HL-60 (cell line): Measurements from ENCODE around the gene STAC3.
"Not testable (repeated sequence)": the region's sequence is repeated elsewhere in the genome, so short reads cannot be mapped to it uniquely, and the experiment has no call there.

Experiments
- DNase-seq, 2 experiments: peaks; one replicate each; pipeline ENCODE4 v3.0.0-alpha.2; 2010 to 2020; ENCODE audit warnings: low read depth in 1 of 2, low spot score in 1 of 2
- H3K27ac ChIP-seq: fragments of 250-450 bp; sonication (Bioruptor Pico); replicated peaks from 2 replicates; pipeline ENCODE4 v1.5.1; 2020; ENCODE audit warnings: mild to moderate bottlenecking, moderate library complexity
- H3K27me3 ChIP-seq: fragments of 250-450 bp; sonication (Bioruptor Pico); 2 replicates; pipeline ENCODE4 v1.5.1; 2021; ENCODE audit warnings: mild to moderate bottlenecking, moderate library complexity; ENCODE audit not compliant: insufficient read depth, poor library complexity, severe bottlenecking
- H3K4me3 ChIP-seq: replicated peaks from 2 replicates; pipeline ENCODE4 v1.5.1; 2011; ENCODE audit warnings: mild to moderate bottlenecking, control low read depth, low read length; ENCODE audit not compliant: insufficient read depth
- CTCF ChIP-seq: IDR thresholded peaks from one replicate; pipeline ENCODE4 v1.5.1; 2011; ENCODE audit warnings: low read length, control low read depth, inconsistent platforms; ENCODE audit not compliant: insufficient read depth
- GABPA ChIP-seq: IDR thresholded peaks from 2 replicates; pipeline ENCODE4 v1.6.1; 2012; ENCODE audit warnings: low read depth
- POLR2AphosphoS5 ChIP-seq: IDR thresholded peaks from 2 replicates; pipeline ENCODE4 v1.6.1; 2012; ENCODE audit warnings: low read depth
- REST ChIP-seq: IDR thresholded peaks from 2 replicates; pipeline ENCODE4 v1.6.1; 2012; ENCODE audit warnings: low read depth; ENCODE audit not compliant: insufficient replicate concordance
- SPI1 ChIP-seq: IDR thresholded peaks from 2 replicates; pipeline ENCODE4 v1.6.1; 2012; ENCODE audit warnings: low read depth, mild to moderate bottlenecking, borderline replicate concordance
- long read RNA-seq: library from polyadenylated mRNA; unstranded; transcript quantifications from one replicate; pipeline ENCODE4 v2.0.0, GENCODE V29; 2020

The STAC3 gene
- long read RNA-seq, partial matches to known transcripts, result 6 of 9 reads
- long read RNA-seq, other reads (novel, unspliced or antisense), result 3 of 9 reads

- Histone ChIP-seq H3K27ac (no peak within 1 kb of the TSS), H3K4me3 (no peak within 1 kb of the TSS), H3K27me3 (no peaks in the 10 kb centered on the region)
- TF ChIP-seq SPI1, result no peak
- DNase-seq, result no peak
Observed at GRCh38 chr12:57250956-57251355, at the start of gene STAC3. TSS of gene STAC3 (minus strand) at chr12:57251187. CDS start at chr12:57249636, 1,551 bp downstream.

- Histone ChIP-seq H3K4me3 (no peak overlapping the region), H3K27ac (no peak overlapping the region), H3K27me3 (no peaks in the 10 kb centered on the region)
- TF ChIP-seq SPI1, result no peak
- no peak for TF ChIP-seq GABPA
- TF ChIP-seq POLR2AphosphoS5, result no peak
- TF ChIP-seq CTCF, result no peak
- TF ChIP-seq REST, result no peak
- no peak for DNase-seq
Observed at GRCh38 chr12:57299514-57300016, 48.6 kb upstream of the STAC3 start.

GRCh38 chr12:57296291-57296690, 45.3 kb upstream of the STAC3 start:
- Histone ChIP-seq H3K27ac (no peak overlapping the region), H3K27me3 (no peaks in the 10 kb centered on the region), H3K4me3 (no peak overlapping the region)
- TF ChIP-seq GABPA, result no peak
- TF ChIP-seq CTCF, result no peak
- no peak for TF ChIP-seq REST
- no peak for TF ChIP-seq POLR2AphosphoS5
- DNase-seq, result no peak

- not testable (repeated sequence) for DNase-seq, H3K27ac ChIP-seq, H3K27me3 ChIP-seq, H3K4me3 ChIP-seq
Observed at GRCh38 chr12:57282073-57282472, 31.1 kb upstream of the STAC3 start.

GRCh38 chr12:57280211-57281062, 29.4 kb upstream of the STAC3 start:
- H3K4me3 ChIP-seq, result no peak overlapping the region
- H3K27ac ChIP-seq, result no peak overlapping the region
- no peaks in the 10 kb centered on the region for H3K27me3 ChIP-seq
- TF ChIP-seq SPI1 (no peak), POLR2AphosphoS5 (no peak), GABPA (no peak), CTCF (no peak), REST (no peak)
- peak; percentile 11 to 59 for DNase-seq
